ENCODE results near the gene CARS1.
A peak's percentile ranks its signal among the peaks of the same experiment; 100 is the strongest.

CARS1 gene

GRCh38 chr11:3057069-3057963 is at the start of gene CARS1:
Gene CARS1, minus strand, starts transcription at chr11:3057423. Its CDS starts 56 bp downstream, at chr11:3057367.
- peak; percentile 86 to 92 (median 89) for DNase-seq (ENCODE audit: low read depth in 3 of 3)

- DNase-seq (ENCODE audit: low read depth in 3 of 3) = no peak
Measured at GRCh38 chr11:3105791-3106735, 48.8 kb upstream of the CARS1 start.

- DNase-seq (ENCODE audit: low read depth in 3 of 3) = no peak
Measured at GRCh38 chr11:3104961-3105790, 48.0 kb upstream of the CARS1 start.

GRCh38 chr11:3104051-3104714 is 47.0 kb upstream of the CARS1 start:
- DNase-seq (ENCODE audit: low read depth in 3 of 3) = no peak

GRCh38 chr11:3103076-3103475 is 45.9 kb upstream of the CARS1 start:
- DNase-seq (ENCODE audit: low read depth in 3 of 3) = no peak

- DNase-seq (ENCODE audit: low read depth in 3 of 3) = no peak
Measured at GRCh38 chr11:3102641-3102921, 45.4 kb upstream of the CARS1 start.

- DNase-seq (ENCODE audit: low read depth in 3 of 3) = no peak
Measured at GRCh38 chr11:3101921-3102640, 44.9 kb upstream of the CARS1 start.

- no peak for DNase-seq (ENCODE audit: low read depth in 3 of 3)
Measured at GRCh38 chr11:3099178-3099577, 42.0 kb upstream of the CARS1 start.

- DNase-seq (ENCODE audit: low read depth in 3 of 3) = no peak
Measured at GRCh38 chr11:3096909-3097530, 39.8 kb upstream of the CARS1 start.

GRCh38 chr11:3095712-3096361 is 38.6 kb upstream of the CARS1 start:
- no peak for DNase-seq (ENCODE audit: low read depth in 3 of 3)

GRCh38 chr11:3094223-3094824 is 37.1 kb upstream of the CARS1 start:
- no peak for DNase-seq (ENCODE audit: low read depth in 3 of 3)

- no peak for DNase-seq (ENCODE audit: low read depth in 3 of 3)
Measured at GRCh38 chr11:3093281-3094191, 36.3 kb upstream of the CARS1 start.

GRCh38 chr11:3092603-3093141 is 35.4 kb upstream of the CARS1 start:
- no peak for DNase-seq (ENCODE audit: low read depth in 3 of 3)

- DNase-seq (ENCODE audit: low read depth in 3 of 3) = peak; percentile 53 to 55 (median 53)
Measured at GRCh38 chr11:3091846-3092602, 34.8 kb upstream of the CARS1 start.

GRCh38 chr11:3091081-3091845 is 34.0 kb upstream of the CARS1 start:
- DNase-seq (ENCODE audit: low read depth in 3 of 3) = no peak

Measured in stimulated activated CD4-positive, alpha-beta T cell treated with anti-CD3 and anti-CD28 coated beads, TNF-alpha, amount 100 ng/mL, for 4 hours (primary cell).